Non-pigmented ciliary epithelial cell (primary cell): Measurements from ENCODE around the gene CDH11.

ENCODE experiments used
- DNase-seq: peaks from one replicate; pipeline ENCODE4 v3.0.0-alpha.2; 2010; ENCODE audit warnings: low read depth

CDH11 gene

GRCh38 chr16:65121870-65122723 is at the start of gene CDH11:
CDH11 (minus strand) TSS chr16:65122063; CDS start chr16:65004869, 117,194 bp downstream.
- DNase-seq = no peak

- no peak for DNase-seq
Measured at GRCh38 chr16:65154321-65154720, 32.5 kb upstream of the CDH11 start.

- no peak for DNase-seq
Measured at GRCh38 chr16:65153365-65154105, 31.7 kb upstream of the CDH11 start.

GRCh38 chr16:65148804-65149203 is 26.9 kb upstream of the CDH11 start:
- DNase-seq = no peak

- DNase-seq = no peak
Measured at GRCh38 chr16:65142276-65142675, 20.4 kb upstream of the CDH11 start.

- DNase-seq = no peak
Measured at GRCh38 chr16:65136681-65137080, 14.8 kb upstream of the CDH11 start.

GRCh38 chr16:65126845-65127624 is 5.2 kb upstream of the CDH11 start:
- DNase-seq = no peak

- DNase-seq = no peak
Measured at GRCh38 chr16:65125871-65126270, 4.0 kb upstream of the CDH11 start.

- DNase-seq = no peak
Measured at GRCh38 chr16:65125322-65125721, 3.5 kb upstream of the CDH11 start.

GRCh38 chr16:65124596-65124995 is 2.7 kb upstream of the CDH11 start:
- no peak for DNase-seq

GRCh38 chr16:65124212-65124548 is 2.3 kb upstream of the CDH11 start:
- no peak for DNase-seq

- DNase-seq = no peak
Measured at GRCh38 chr16:65123396-65124211, 1.7 kb upstream of the CDH11 start.

GRCh38 chr16:65122724-65123395 is 997 bp upstream of the CDH11 start:
- no peak for DNase-seq

- DNase-seq = no peak
Measured at GRCh38 chr16:65120831-65121721, 787 bp downstream of the CDH11 start.

- no peak for DNase-seq
Measured at GRCh38 chr16:65120461-65120830, 1.4 kb downstream of the CDH11 start.

GRCh38 chr16:65119901-65120401 is 1.9 kb downstream of the CDH11 start:
- no peak for DNase-seq

GRCh38 chr16:65119435-65119834 is 2.4 kb downstream of the CDH11 start:
- DNase-seq = no peak

GRCh38 chr16:65118871-65119270 is 3.0 kb downstream of the CDH11 start:
- DNase-seq = no peak

GRCh38 chr16:65117811-65118448 is 3.9 kb downstream of the CDH11 start:
- DNase-seq = no peak
